Sigmoid colon (tissue), 7 donors: ENCODE results near the gene SERPINB5. TPM values are rescaled to one million over a fixed set of nuclear protein-coding genes. Genes with fewer than 3 reads are reported as not detected.

Experiments used
- DNase-seq: peaks from one replicate; pipeline ENCODE4 v3.0.0-alpha.2; 2019
- H3K27ac ChIP-seq, 4 donors: fragments of 200-600 bp; sonication (generic); one replicate each; pipeline ENCODE4 v1.5.1; 2016 to 2019; ENCODE audit warnings: mild to moderate bottlenecking in 1 of 4
- H3K27me3 ChIP-seq, 3 donors: fragments of 200-600 bp; sonication (generic); one replicate each; pipeline ENCODE4 v1.5.1; 2019; ENCODE audit warnings: mild to moderate bottlenecking in 1 of 3
- H3K36me3 ChIP-seq, 4 donors: fragments of 200-600 bp; sonication (generic); one replicate each; pipeline ENCODE4 v1.5.1; 2016 to 2019
- H3K4me1 ChIP-seq, 4 donors: fragments of 200-600 bp; sonication (generic); one replicate each; pipeline ENCODE4 v1.5.1; 2017 to 2019
- H3K4me3 ChIP-seq, 4 donors: fragments of 200-600 bp; sonication (generic); one replicate each; pipeline ENCODE4 v1.5.1; 2017 to 2019; ENCODE audit warnings: mild to moderate bottlenecking in 2 of 4, moderate library complexity in 1 of 4
- H3K9me3 ChIP-seq, 4 donors: fragments of 200-600 bp in 3 of 4; sonication (generic) in 3 of 4; one replicate each; pipeline versions ENCODE4 v1.5.1 to v1.6.1; 2013 to 2019
- EP300 ChIP-seq, 4 donors: sonication (generic); formaldehyde crosslinking; IDR thresholded peaks; one replicate each; pipeline ENCODE4 v1.6.1; 2017; ENCODE audit warnings: antibody characterized with exemption in 4 of 4
- POLR2A ChIP-seq, 2 donors: fragments of 450-650 bp; IDR thresholded peaks; one replicate each; pipeline ENCODE4 v1.6.1; 2016; ENCODE audit warnings: antibody characterized with exemption in 2 of 2, mild to moderate bottlenecking in 2 of 2, moderate library complexity in 2 of 2
- POLR2AphosphoS5 ChIP-seq, 4 donors: sonication (generic); formaldehyde crosslinking; IDR thresholded peaks; one replicate each; pipeline ENCODE4 v1.6.1; 2017; ENCODE audit warnings: antibody characterized with exemption in 4 of 4
- WGBS, 2 donors: extraction: QIAGEN DNeasy Blood & Tissue Kit; methylation state at CpG; one replicate each; pipeline ENCODE4 v1.1.7; 2013; 5-methylcytosine and 5-hydroxymethylcytosine counted together
- intact Hi-C: fragments of 100-400 bp; cut with DNase I; formaldehyde crosslinking; loops from one replicate; pipeline ENCODE4 v1.15.1; 2023
- polyA plus RNA-seq, 3 donors: library from polyadenylated mRNA; stranded (reverse); fragments of 200-250 nt; gene quantifications; one replicate each; pipeline ENCODE4 v1.2.3, GENCODE V29; 2013
- total RNA-seq, 4 donors: library from RNA; depleted of rRNA; stranded (reverse); fragments of >200 nt; gene quantifications; one replicate each; pipeline ENCODE4 v1.1.0, GENCODE V29; 2016
- TF ChIP-seq, protein P1 (sequence below), 4 experiments: fragments of 450-650 bp in 3 of 4; fragments of 200-600 bp in 1 of 4; IDR thresholded peaks; one replicate each; pipeline ENCODE4 v1.5.1; 2016 to 2019; ENCODE audit warnings: antibody characterized with exemption in 4 of 4, mild to moderate bottlenecking in 3 of 4, moderate library complexity in 2 of 4
- donor health status: healthy with polysubstance abuse.
- donor health status: Bipolar disorder and iron deficiency.
- donor health status: healthy.

The SERPINB5 gene, protein sequence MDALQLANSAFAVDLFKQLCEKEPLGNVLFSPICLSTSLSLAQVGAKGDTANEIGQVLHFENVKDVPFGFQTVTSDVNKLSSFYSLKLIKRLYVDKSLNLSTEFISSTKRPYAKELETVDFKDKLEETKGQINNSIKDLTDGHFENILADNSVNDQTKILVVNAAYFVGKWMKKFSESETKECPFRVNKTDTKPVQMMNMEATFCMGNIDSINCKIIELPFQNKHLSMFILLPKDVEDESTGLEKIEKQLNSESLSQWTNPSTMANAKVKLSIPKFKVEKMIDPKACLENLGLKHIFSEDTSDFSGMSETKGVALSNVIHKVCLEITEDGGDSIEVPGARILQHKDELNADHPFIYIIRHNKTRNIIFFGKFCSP
- total RNA-seq (not detected), polyA plus RNA-seq (1 to 10 TPM; 1.2 to 2.9 (median 1.6) TPM)

DNA sequence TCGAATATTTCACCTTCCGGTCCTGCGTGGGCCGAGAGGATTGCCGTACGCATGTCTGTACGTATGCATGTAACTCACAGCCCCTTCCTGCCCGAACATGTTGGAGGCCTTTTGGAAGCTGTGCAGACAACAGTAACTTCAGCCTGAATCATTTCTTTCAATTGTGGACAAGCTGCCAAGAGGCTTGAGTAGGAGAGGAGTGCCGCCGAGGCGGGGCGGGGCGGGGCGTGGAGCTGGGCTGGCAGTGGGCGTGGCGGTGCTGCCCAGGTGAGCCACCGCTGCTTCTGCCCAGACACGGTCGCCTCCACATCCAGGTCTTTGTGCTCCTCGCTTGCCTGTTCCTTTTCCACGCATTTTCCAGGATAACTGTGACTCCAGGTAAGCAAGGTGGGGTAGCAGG lies at the start of gene SERPINB5:
TSS of gene SERPINB5 (plus strand) at position 291 of the 400 bp plus-strand sequence. CDS start 7,471 bp downstream, outside the sequence.
- DNase-seq: no peak
- Histone ChIP-seq H3K27ac (no peak within 1 kb of the TSS), H3K4me3 (no peak within 1 kb of the TSS), H3K36me3 (no peaks in the 10 kb centered on the region), H3K27me3 (no peaks in the 10 kb centered on the region), H3K9me3 (no peaks in the 10 kb centered on the region), H3K4me1 (peaks cover 0 to 5% (median 0%) of the 10 kb centered on the region in 4 donors)
- TF ChIP-seq POLR2A (IDR thresholded peaks at IDR 0.05) (no peak), POLR2AphosphoS5 (IDR thresholded peaks at IDR 0.05) (no peak)
- TF ChIP-seq, protein P1, sequence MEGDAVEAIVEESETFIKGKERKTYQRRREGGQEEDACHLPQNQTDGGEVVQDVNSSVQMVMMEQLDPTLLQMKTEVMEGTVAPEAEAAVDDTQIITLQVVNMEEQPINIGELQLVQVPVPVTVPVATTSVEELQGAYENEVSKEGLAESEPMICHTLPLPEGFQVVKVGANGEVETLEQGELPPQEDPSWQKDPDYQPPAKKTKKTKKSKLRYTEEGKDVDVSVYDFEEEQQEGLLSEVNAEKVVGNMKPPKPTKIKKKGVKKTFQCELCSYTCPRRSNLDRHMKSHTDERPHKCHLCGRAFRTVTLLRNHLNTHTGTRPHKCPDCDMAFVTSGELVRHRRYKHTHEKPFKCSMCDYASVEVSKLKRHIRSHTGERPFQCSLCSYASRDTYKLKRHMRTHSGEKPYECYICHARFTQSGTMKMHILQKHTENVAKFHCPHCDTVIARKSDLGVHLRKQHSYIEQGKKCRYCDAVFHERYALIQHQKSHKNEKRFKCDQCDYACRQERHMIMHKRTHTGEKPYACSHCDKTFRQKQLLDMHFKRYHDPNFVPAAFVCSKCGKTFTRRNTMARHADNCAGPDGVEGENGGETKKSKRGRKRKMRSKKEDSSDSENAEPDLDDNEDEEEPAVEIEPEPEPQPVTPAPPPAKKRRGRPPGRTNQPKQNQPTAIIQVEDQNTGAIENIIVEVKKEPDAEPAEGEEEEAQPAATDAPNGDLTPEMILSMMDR (IDR thresholded peaks at IDR 0.05): no peak
- intact Hi-C loops: no loop called here
- WGBS, 2 donors: 20 to 73% methylated on average over 21 of the region's 21 CpGs

DNA sequence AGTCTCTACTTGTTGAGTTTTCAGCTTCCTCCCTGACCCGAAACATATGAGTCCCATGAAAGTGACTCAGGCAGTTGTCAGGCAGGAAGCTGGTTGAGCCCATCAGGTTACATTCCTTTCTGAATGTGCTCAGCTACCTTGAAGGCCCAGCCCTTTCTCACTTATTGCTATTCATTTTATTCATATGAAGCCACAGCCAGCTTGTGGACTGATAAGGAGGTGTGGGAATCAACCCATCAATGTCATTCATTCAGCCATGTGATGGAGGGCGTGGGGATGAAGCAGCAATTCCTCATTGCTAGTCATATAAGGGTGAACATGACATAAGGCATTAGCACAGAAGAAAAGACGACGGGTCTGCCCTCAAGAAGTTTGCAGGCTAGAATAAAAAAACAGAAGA lies 49.2 kb upstream of the SERPINB5 start:
- WGBS, 2 donors: 75 to 86% methylated on average over 4 of the region's 4 CpGs
- no peak for DNase-seq

DNA sequence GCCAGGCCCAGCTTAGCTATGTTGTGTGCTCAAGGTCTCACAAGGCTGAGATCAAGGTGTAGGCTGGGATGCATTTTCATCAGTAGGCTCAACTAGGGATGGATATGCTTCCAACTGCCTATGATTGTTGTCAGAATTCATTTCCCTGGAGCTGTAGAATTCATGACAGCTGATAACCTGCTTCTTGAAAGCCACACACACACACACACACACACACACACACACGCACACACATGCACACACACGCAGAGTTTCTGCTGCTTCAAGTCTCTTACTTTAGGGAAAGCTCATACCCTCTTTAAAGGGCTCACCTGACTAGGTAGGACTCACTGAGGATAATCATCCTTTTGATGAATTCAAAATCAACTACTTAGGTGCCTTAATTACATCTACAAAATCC lies 46.2 kb upstream of the SERPINB5 start:
- 75 to 77% methylated on average over 2 of the region's 2 CpGs for WGBS, 2 donors
- H3K27ac ChIP-seq: no peak overlapping the region
- TF ChIP-seq POLR2AphosphoS5 (IDR thresholded peaks at IDR 0.05) (no peak), POLR2A (IDR thresholded peaks at IDR 0.05) (no peak), EP300 (IDR thresholded peaks at IDR 0.05) (no peak)
- TF ChIP-seq, protein P1 (IDR thresholded peaks at IDR 0.05): no peak
- intact Hi-C loops: no loop called here
- no peaks in the 10 kb centered on the region for H3K36me3 ChIP-seq
- no peaks in the 10 kb centered on the region for H3K4me1 ChIP-seq
- H3K9me3 ChIP-seq: no peaks in the 10 kb centered on the region
- H3K4me3 ChIP-seq: no peak overlapping the region
- no peak for DNase-seq
- no peaks in the 10 kb centered on the region for H3K27me3 ChIP-seq

More for the DNA sequence above, 49.2 kb upstream of the SERPINB5 start:
- Histone ChIP-seq H3K27ac (no peak overlapping the region), H3K9me3 (no peaks in the 10 kb centered on the region), H3K4me1 (peaks cover 0 to 8% (median 2%) of the 10 kb centered on the region in 4 donors), H3K4me3 (no peak overlapping the region), H3K36me3 (no peaks in the 10 kb centered on the region), H3K27me3 (no peaks in the 10 kb centered on the region)
- no peak for TF ChIP-seq POLR2A (IDR thresholded peaks at IDR 0.05)
- TF ChIP-seq EP300 (IDR thresholded peaks at IDR 0.05): no peak
- no peak for TF ChIP-seq POLR2AphosphoS5 (IDR thresholded peaks at IDR 0.05)
- TF ChIP-seq, protein P1 (IDR thresholded peaks at IDR 0.05): no peak
- intact Hi-C loops: loop anchor here (10.0 kb wide), 1 partner anchor 713 kb away; the partner anchor contains the start of gene PHLPP1

DNA sequence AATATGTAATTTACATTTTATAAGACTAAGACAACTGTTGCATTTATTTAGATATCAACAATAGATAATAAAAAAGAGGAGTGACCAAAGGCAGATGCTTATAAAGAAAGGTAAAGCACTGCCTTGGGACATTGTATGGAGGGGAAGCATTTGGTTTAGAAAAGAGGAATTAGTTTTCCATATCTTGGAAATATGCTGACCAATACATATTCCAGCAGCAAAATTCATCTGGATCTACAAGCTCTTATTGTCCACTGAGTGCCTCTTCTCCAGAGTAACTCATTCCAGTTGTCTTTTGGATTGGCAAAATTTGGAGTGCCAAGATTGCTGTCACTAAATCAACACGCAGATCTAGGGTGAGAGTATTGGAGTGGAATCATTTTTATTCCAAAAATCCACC lies 45.6 kb upstream of the SERPINB5 start:
- Histone ChIP-seq H3K27me3 (no peaks in the 10 kb centered on the region), H3K9me3 (no peaks in the 10 kb centered on the region), H3K36me3 (no peaks in the 10 kb centered on the region), H3K27ac (no peak overlapping the region), H3K4me3 (no peak overlapping the region), H3K4me1 (no peaks in the 10 kb centered on the region)
- no peak for DNase-seq
- 85 to 89% methylated on average over 1 of the region's 1 CpG for WGBS, 2 donors
- no peak for TF ChIP-seq POLR2AphosphoS5 (IDR thresholded peaks at IDR 0.05)
- TF ChIP-seq, protein P1 (IDR thresholded peaks at IDR 0.05): no peak
- intact Hi-C loops: no loop called here
